ENCODE measurements around the gene FHL2.

- TF ChIP-seq CTCF (IDR thresholded peaks at IDR 0.05): no peak
- TF ChIP-seq POLR2A (IDR thresholded peaks at IDR 0.05): no peak
Measured at GRCh38 chr2:105371156-105371555, 27.7 kb downstream of the FHL2 start.
